Fibroblast of villous mesenchyme (primary cell): ENCODE measurements around the gene ZNF80. TPM values are rescaled to one million over a fixed set of nuclear protein-coding genes. Genes with fewer than 3 reads are reported as not detected.

Experiments used
- DNase-seq: peaks from one replicate; pipeline ENCODE4 v3.0.0-alpha.2; 2010; ENCODE audit warnings: low read depth
- H3K4me3 ChIP-seq: 2 replicates; pipeline ENCODE4 v1.5.1; 2011; ENCODE audit warnings: low read depth, mild to moderate bottlenecking, low read length
- total RNA-seq: library from RNA; depleted of rRNA; stranded (reverse); fragments of >200 nt; gene quantifications from 2 replicates; pipeline ENCODE4 v1.2.3, GENCODE V29; 2012
- TF ChIP-seq, protein P1 (sequence below): IDR thresholded peaks from 2 replicates; pipeline ENCODE4 v1.5.1; 2012; ENCODE audit warnings: low read depth, mild to moderate bottlenecking, low read length; ENCODE audit not compliant: insufficient read depth

ZNF80 gene
- total RNA-seq, 1 donor, result not detected

DNA sequence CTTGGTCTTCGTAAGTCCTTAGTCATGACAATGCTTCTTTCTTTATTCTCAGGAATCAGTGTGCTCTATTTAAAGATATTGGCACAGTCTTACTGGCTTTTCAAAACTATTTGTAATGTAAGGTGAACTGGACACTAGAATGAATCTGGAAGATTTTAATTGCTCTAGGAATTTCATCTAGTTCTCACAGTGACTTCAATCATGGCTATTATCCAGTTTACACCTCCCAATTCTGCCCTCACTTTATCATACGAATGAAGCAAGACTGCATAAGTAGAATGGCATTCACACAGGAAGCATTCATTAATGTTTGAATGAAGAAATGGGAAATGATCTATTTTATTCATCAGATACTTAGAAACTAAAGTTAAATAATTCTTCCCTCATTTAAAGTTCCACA, 31.8 kb downstream of the ZNF80 start:
- TF ChIP-seq, protein P1, sequence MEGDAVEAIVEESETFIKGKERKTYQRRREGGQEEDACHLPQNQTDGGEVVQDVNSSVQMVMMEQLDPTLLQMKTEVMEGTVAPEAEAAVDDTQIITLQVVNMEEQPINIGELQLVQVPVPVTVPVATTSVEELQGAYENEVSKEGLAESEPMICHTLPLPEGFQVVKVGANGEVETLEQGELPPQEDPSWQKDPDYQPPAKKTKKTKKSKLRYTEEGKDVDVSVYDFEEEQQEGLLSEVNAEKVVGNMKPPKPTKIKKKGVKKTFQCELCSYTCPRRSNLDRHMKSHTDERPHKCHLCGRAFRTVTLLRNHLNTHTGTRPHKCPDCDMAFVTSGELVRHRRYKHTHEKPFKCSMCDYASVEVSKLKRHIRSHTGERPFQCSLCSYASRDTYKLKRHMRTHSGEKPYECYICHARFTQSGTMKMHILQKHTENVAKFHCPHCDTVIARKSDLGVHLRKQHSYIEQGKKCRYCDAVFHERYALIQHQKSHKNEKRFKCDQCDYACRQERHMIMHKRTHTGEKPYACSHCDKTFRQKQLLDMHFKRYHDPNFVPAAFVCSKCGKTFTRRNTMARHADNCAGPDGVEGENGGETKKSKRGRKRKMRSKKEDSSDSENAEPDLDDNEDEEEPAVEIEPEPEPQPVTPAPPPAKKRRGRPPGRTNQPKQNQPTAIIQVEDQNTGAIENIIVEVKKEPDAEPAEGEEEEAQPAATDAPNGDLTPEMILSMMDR, result no peak
- DNase-seq, result no peak
- no peak overlapping the region for H3K4me3 ChIP-seq

DNA sequence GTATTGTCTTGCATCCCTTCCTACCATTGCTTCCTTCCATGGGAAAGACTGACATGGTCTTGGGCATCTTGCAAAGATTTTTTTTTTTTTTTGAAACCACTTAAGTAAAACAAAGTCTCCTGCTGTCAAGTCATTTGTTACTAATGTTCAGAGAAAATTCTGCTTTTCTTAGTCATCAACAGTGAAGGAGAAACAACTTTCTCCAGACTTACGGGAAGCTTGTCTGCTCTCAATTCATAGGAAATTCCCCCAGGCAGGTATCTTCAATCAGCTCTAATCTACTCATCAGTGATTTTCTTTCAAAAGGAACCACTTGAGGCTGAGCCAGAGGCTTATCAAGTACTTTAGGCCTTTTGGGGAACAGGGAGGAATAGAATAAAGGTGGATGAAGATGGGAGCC, 42.6 kb downstream of the ZNF80 start:
- H3K4me3 ChIP-seq, result no peak overlapping the region
- TF ChIP-seq, protein P1, result no peak
- DNase-seq, result no peak

DNA sequence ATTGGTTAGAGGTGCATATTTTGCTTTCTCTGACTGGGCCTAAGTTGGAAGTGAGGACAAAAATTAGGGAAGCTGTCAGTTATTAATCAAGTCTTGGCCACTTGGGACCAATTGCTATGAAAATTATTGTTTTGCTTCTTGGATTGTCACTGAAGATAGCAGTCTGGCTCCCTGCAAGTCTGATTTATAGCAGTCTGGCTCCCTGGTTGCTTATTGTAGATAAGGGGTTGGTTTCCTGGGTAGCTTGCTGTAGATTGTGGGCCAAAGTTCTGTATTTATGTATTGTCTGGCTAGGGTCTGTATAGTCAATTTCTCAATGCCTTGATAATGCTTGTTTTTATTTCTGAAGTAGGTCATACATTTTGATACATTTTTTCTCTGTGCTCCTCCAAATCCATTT, 45.2 kb downstream of the ZNF80 start:
- no peak for DNase-seq
- H3K4me3 ChIP-seq, result no peak overlapping the region
- TF ChIP-seq, protein P1, result no peak

DNA sequence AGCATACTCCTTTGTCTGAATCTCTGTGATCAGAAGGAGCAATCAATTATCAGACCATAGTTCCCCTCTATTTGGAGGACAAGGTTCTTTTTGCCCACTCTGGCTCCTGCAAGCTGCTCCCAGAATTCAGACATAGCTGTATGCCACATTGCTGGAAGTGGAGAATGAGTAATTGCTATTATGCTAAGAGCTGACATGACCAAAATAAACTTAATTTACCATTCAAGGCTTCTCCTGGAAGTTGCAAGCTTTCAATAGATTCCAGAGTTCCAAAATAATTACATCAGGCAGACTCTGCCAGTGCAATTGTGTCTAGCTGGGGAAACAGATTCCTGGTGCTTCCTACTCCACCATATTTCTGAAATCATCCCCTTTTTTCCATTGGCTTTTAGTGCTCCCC, 50.9 kb downstream of the ZNF80 start:
- TF ChIP-seq, protein P1, result no peak
- H3K4me3 ChIP-seq, result no peak overlapping the region
- DNase-seq, result no peak

Other genes starting within 250 kb of the ZNF80 start
- gene CCDC191, start 181.1 kb downstream of the ZNF80 start, total RNA-seq, result 1.7 and 1.9 TPM in 2 replicates
- gene QTRT2, start 180.8 kb downstream of the ZNF80 start, total RNA-seq, result 20.3 and 22.9 TPM in 2 replicates
- gene DRD3, start 58.5 kb downstream of the ZNF80 start, total RNA-seq, result not detected in 2 replicates
- gene TIGIT, start 56.5 kb upstream of the ZNF80 start, total RNA-seq, result under 0.01 TPM in 1 of 2 replicates, not detected in the other